ENCODE measurements around the gene CLRN2. TPM values are rescaled to one million over a fixed set of nuclear protein-coding genes. Genes with fewer than 3 reads are reported as not detected.

CLRN2 gene
- total RNA-seq = not detected in 2 replicates

GRCh38 chr4:17514865-17515264, at the start of gene CLRN2:
Gene CLRN2, plus strand, starts transcription at chr4:17515165. Its CDS starts 102 bp downstream, at chr4:17515267.

GRCh38 chr4:17511950-17512795, 2.8 kb upstream of the CLRN2 start, which contains the start of gene QDPR:
Gene QDPR, minus strand, starts transcription at chr4:17512090. Its CDS starts 36 bp downstream, at chr4:17512054.

Other genes with a start within 250 kb of the CLRN2 start
- 13.9 and 20.6 TPM in 2 replicates for gene QDPR, start 3.1 kb upstream of the CLRN2 start, total RNA-seq
- gene LAP3, start 62.0 kb downstream of the CLRN2 start, total RNA-seq = 48.7 and 61.5 TPM in 2 replicates
- gene MED28, start 99.5 kb downstream of the CLRN2 start, total RNA-seq = 4.5 and 5.6 TPM in 2 replicates